Transverse colon (tissue), 4 donors: ENCODE data around the gene CYP11A1.

ENCODE experiments used
- POLR2A ChIP-seq: fragments of 450-650 bp; IDR thresholded peaks from one replicate; pipeline ENCODE4 v1.6.1; 2016; ENCODE audit warnings: antibody characterized with exemption, mild to moderate bottlenecking, moderate library complexity
- POLR2AphosphoS5 ChIP-seq, 3 donors: sonication (generic); formaldehyde crosslinking; IDR thresholded peaks; one replicate each; pipeline ENCODE4 v1.6.1; 2016; ENCODE audit warnings: antibody characterized with exemption in 3 of 3
- TF ChIP-seq, protein P1 (sequence below), 5 experiments: fragments of 200-600 bp in 3 of 5; fragments of 450-650 bp in 2 of 5; sonication (generic) in 3 of 5; IDR thresholded peaks; 1 replicate in 2 of 5; 2 replicates in 3 of 5; pipeline ENCODE4 v1.5.1; 2016 to 2017; ENCODE audit warnings: antibody characterized with exemption in 5 of 5, inconsistent platforms in 3 of 5, mild to moderate bottlenecking in 2 of 5, moderate library complexity in 1 of 5

DNA sequence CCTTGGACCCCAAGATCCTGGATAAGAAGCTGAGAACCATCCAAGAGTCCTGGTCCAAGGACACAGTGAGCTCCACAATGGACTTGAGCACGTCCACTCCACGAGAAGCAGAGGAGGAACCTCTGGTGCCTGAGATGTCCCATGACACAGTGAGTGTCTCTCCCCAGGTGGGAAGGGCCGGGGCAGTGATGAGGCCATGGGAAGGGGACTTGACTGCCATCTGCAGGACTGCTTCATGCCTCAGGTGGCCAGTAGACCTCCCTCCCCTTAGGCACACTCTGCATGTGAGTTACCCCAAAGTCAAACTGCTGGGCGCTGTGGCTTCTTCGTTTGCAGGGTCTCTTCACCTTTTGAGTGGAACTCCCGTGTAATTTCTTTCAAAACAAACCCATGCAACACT lies 71.6 kb downstream of the CYP11A1 start:
- TF ChIP-seq, protein P1, sequence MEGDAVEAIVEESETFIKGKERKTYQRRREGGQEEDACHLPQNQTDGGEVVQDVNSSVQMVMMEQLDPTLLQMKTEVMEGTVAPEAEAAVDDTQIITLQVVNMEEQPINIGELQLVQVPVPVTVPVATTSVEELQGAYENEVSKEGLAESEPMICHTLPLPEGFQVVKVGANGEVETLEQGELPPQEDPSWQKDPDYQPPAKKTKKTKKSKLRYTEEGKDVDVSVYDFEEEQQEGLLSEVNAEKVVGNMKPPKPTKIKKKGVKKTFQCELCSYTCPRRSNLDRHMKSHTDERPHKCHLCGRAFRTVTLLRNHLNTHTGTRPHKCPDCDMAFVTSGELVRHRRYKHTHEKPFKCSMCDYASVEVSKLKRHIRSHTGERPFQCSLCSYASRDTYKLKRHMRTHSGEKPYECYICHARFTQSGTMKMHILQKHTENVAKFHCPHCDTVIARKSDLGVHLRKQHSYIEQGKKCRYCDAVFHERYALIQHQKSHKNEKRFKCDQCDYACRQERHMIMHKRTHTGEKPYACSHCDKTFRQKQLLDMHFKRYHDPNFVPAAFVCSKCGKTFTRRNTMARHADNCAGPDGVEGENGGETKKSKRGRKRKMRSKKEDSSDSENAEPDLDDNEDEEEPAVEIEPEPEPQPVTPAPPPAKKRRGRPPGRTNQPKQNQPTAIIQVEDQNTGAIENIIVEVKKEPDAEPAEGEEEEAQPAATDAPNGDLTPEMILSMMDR (IDR thresholded peaks at IDR 0.05), result no peak
- TF ChIP-seq POLR2A (no peak), POLR2AphosphoS5 (IDR thresholded peaks at IDR 0.05) (no peak)
